HG02588 (cell line): ENCODE results near the gene SYTL4.

Experiments used
- ATAC-seq: cut with Tn5 transposase; IDR thresholded peaks from one replicate; pipeline ENCODE4 v1.9.1; 2021; ENCODE audit warnings: mild to moderate bottlenecking, moderate library complexity; ENCODE audit not compliant: unreplicated experiment

The SYTL4 gene

GRCh38 chrX:100695991-100696390, 35.9 kb downstream of the SYTL4 start:
- no peak for ATAC-seq

GRCh38 chrX:100695302-100695701, 36.6 kb downstream of the SYTL4 start:
- no peak for ATAC-seq

DNA sequence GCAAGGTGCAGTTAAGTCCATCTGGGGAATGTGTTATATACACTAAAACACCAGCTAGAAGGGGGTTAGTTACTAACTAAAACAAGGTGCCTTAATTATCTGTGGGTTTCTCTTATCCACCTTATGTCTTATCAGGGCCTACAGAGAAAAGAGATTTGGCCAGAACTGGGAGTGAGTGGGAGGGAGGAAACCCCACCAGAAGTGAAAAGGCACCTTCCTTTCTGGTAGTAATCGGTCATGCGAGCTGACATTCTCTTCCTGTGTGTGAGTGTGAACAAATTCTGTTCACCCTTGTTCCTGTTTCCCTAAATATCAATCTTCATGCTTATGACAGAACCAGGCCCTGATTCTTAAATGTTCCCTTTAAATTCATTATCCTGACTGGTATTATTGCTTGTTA, 44.4 kb downstream of the SYTL4 start:
- ATAC-seq: peak; percentile 77

DNA sequence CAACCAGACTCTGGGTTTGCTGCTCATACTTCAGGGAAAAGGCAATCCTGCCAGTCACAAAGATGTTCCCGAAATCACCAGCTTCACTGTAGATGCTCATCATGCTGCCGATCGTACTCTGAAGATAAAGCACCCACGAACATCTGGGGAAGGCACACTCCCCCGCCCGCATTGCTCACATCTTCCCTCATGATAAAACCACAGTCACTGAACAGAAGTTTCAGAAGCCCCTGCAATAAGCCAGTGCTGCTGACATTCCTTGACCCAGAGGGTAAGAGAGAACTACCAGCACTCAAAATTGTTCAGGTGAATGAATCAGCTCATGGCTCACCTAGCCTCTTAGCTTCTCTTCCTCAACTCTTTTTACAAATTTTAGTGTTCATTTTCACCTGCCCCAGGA, 44.8 kb downstream of the SYTL4 start:
- peak; percentile 34 for ATAC-seq

- ATAC-seq: no peak
Measured at GRCh38 chrX:100685997-100686305, 46.0 kb downstream of the SYTL4 start.

- ATAC-seq: peak; percentile 73
Measured at GRCh38 chrX:100685284-100685996, 46.5 kb downstream of the SYTL4 start.

DNA sequence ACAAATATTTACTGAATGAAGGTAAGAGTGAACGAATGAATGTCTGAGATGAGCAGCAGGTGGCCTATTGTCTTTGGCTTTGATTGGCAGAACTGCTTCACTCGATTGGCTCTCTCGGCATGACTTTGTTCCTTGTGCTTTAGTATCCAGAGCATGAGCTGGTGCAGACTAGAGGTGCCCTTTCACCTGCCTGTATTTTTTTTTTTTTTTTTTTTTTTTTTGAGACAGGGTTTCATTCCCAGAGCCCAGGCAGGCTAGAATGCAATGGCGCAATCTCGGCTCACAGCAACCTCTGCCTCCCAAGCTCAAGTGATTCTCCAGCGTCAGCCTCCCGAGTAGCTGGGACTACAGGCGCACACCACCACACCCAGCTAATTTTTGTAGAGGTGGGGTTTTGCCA, 49.0 kb downstream of the SYTL4 start:
- ATAC-seq: no peak

GRCh38 chrX:100681599-100681998, 50.3 kb downstream of the SYTL4 start:
- no peak for ATAC-seq

- ATAC-seq: no peak
Measured at GRCh38 chrX:100680756-100681155, 51.2 kb downstream of the SYTL4 start.

DNA sequence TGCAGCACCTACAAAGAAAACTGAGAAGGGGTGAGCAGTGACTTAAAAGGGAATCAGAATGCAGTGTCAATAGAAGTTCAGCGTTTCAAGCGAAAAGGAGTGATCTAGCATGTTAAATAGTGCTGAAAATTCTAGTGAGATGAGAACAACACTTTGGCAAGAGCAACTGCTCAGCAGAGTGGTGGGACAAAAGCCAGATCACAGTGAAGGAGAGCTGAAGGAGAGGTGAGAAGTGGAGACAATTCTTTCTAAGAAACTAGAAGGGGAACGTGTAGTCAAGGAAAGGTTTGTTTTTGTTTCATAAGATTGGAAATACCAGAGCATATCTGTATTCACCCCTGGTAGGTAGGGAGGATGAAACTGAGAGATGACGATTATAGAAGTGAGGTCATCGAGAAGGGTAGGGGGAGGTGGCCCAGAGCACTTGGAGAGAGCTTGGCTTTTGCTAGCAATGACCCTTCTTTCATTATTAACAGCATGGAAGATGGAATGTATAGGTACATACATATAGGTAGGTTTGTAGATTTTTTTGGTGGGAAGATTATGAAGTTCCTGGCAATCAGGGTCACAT, 54.2 kb downstream of the SYTL4 start:
- ATAC-seq: no peak

GRCh38 chrX:100674705-100675104, 57.2 kb downstream of the SYTL4 start:
- no peak for ATAC-seq

DNA sequence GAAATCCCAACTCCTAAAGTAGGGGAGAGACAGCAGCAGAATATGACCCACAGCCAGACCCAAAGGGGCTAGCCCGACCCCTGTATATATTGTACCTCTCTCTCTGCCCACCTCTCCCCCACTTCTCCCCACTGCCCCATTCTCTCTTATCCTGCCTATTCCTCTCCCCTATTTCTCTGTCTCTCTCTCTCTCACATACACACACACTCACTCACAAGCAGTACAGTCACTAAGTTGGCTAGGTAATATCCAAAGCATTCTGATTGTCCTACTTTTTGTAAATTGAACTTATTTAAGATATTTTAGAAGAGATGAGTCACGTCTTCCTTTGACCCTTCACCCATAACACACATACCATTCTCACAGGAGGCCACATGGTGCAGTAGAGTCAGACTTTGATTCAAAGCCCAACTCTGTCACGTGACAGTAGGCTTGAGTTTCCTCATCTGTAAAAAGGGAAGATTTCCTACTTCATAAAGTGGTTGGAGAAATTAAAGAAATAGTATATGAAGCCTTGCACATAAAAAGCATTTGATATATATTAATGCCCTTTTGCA, 58.4 kb downstream of the SYTL4 start:
- no peak for ATAC-seq

- no peak for ATAC-seq
Measured at GRCh38 chrX:100672966-100673365, 59.0 kb downstream of the SYTL4 start.

GRCh38 chrX:100663642-100664041, 68.3 kb downstream of the SYTL4 start:
- ATAC-seq: no peak

- ATAC-seq: no peak
Measured at GRCh38 chrX:100662796-100663195, 69.1 kb downstream of the SYTL4 start.

GRCh38 chrX:100662170-100662569, 69.8 kb downstream of the SYTL4 start:
- ATAC-seq: no peak

- ATAC-seq: no peak
Measured at GRCh38 chrX:100659431-100660137, 72.3 kb downstream of the SYTL4 start.

DNA sequence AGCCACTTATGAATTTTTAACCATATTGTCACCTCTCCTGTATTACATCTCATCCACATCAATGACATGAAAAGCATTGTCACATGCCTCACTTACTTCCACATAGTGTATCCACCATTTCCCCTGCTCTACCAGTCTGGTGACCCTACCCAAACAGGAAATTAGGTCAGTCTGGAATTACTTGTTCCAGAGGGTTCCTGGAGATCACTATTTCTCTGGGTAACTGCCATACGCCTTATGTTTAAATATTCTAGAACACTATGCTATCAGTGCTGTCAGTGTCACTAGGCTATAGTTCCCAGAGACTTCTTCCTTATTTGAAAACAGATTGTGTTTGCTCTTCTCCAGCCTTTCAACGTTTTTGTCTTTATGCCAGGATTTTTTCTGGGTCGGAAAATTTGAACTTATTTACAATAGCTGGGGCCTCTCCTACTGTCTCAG, 73.0 kb downstream of the SYTL4 start:
- no peak for ATAC-seq

DNA sequence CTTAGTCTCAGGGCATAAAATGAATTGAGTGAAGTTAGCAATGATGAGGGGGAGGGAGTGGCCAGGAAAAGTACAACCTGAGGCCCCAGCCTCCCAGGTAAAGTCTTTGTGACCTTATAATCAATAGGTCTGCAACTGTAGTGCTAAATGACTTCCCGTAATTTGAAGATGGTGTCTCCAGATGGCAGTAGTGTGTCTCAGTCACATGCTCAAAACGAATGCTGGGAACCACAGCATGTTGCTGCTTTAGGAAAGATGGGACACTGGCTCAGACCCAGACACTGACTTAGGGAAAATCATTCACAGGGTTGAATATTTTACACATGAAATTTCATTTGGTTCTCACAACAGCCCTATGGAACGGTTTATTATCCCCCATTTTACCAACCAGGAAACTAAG, 77.7 kb downstream of the SYTL4 start:
- no peak for ATAC-seq

DNA sequence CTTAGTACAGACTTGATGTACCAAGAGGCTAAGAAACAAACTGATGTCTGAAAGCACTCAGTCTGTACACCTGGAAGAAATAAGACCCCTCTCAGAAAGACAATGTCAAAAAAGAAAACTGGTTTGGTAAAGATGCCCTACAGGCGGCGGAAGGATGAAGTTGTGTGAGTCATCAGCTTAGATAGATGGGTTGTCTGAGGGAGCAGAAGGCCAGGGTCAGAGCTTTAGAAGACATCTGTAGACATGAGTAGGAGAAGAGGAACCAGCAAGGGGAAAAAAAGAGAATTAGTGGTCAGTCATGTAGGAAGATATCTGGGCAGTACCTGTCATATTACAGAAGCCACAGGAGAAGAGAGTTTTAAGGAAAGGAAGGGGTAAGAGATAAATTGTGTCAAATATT, 79.7 kb downstream of the SYTL4 start:
- no peak for ATAC-seq

GRCh38 chrX:100650841-100651240, 81.1 kb downstream of the SYTL4 start:
- no peak for ATAC-seq
